ENCODE measurements around the gene SDCBP2. TPM values are rescaled to one million over a fixed set of nuclear protein-coding genes. Genes with fewer than 3 reads are reported as not detected.

SDCBP2 gene
- total RNA-seq, 1 experiment from 2014 or later = 1.9 TPM

- Histone ChIP-seq H4K20me1 (ENCODE audit: control insufficient read depth, insufficient read depth, insufficient read length) (no peaks in the 10 kb centered on the region), H3K18ac (ENCODE audit: insufficient read length, low read depth, low read length) (no peak overlapping the region), H2BK20ac (ENCODE audit: low read depth, low read length, poor library complexity, severe bottlenecking) (no peak overlapping the region), H2AFZ (ENCODE audit: low read length) (no peak overlapping the region), H3K9me3 (ENCODE audit: control insufficient read depth, low read depth, low read length) (no peaks in the 10 kb centered on the region), H3K23me2 (ENCODE audit: insufficient read length, low read depth, low read length, poor library complexity, severe bottlenecking) (no peaks in the 10 kb centered on the region), H3K4me2 (ENCODE audit: insufficient read depth, insufficient read length, low read length) (no peak overlapping the region), H3K23ac (ENCODE audit: insufficient read length, low read depth, low read length) (no peak overlapping the region), H3K27ac (ENCODE audit: insufficient read length, low read depth, low read length) (no peak overlapping the region), H3K4me1 (ENCODE audit: insufficient read depth, low read length) (no peaks in the 10 kb centered on the region), H3T11ph (ENCODE audit: low read length) (no peak overlapping the region), H2BK15ac (ENCODE audit: low read depth, low read length) (no peak overlapping the region), H3K27me3 (ENCODE audit: insufficient read depth, low read length) (no peaks in the 10 kb centered on the region), H4K8ac (replicated peaks; ENCODE audit: insufficient read length, low read depth, low read length) (no peak overlapping the region), H3K4ac (ENCODE audit: low read depth, low read length) (no peak overlapping the region), H4K5ac (ENCODE audit: insufficient read length, low read depth, low read length) (no peak overlapping the region), H3K79me1 (ENCODE audit: insufficient read depth, low read depth, low read length, poor library complexity, severe bottlenecking) (no peaks in the 10 kb centered on the region), H3K79me2 (ENCODE audit: insufficient read depth, low read length) (no peaks in the 10 kb centered on the region), H2AK5ac (ENCODE audit: insufficient read length, low read length) (no peak overlapping the region), H2BK120ac (ENCODE audit: low read depth, low read length, poor library complexity, severe bottlenecking) (no peak overlapping the region), H2BK12ac (ENCODE audit: insufficient read length, low read depth, low read length) (no peak overlapping the region), H3K14ac (ENCODE audit: insufficient read depth, low read length) (no peak overlapping the region), H2BK5ac (ENCODE audit: insufficient read length, low read length) (no peak overlapping the region), H3K56ac (ENCODE audit: insufficient read length, low read depth, low read length) (no peak overlapping the region), H4K91ac (ENCODE audit: insufficient read length, low read depth, low read length) (no peak overlapping the region), H3K9ac (ENCODE audit: extremely low read depth, insufficient read length, low read length) (no peak overlapping the region)
- peaks cover 12 to 21% of the 10 kb centered on the region in 2 experiments for H3K4me1 Mint-ChIP-seq
- TF ChIP-seq CTCF (conservative IDR thresholded peaks at IDR 0.05) = no peak
- no peak overlapping the region for H3K4me3 Mint-ChIP-seq
- no peak for DNase-seq
- no peaks in the 10 kb centered on the region; the same call in 1 of the 2 replicates for H3K27me3 Mint-ChIP-seq (ENCODE audit: low read depth)
- H3K9me3 Mint-ChIP-seq = no peaks in the 10 kb centered on the region
- no peak overlapping the region; a peak in 2 of 7 replicates for H3K27ac Mint-ChIP-seq
- no CpG with 5 or more reads among the region's 18 CpGs for WGBS (ENCODE audit: extremely low coverage, insufficient read length, low lambda C conversion rate)
- H3K36me3 Mint-ChIP-seq (ENCODE audit: insufficient read depth in 1 of 3, low read depth in 3 of 3) = no peaks in the 10 kb centered on the region; a peak in 2 of 7 replicates
Measured at GRCh38 chr20:1300083-1300840, 28.7 kb downstream of the SDCBP2 start.

All from H9 (cell line).